Mucosa of gallbladder (tissue), 1 donor: ENCODE measurements around the gene ANKIB1. TPM values are rescaled to one million over a fixed set of nuclear protein-coding genes. Genes with fewer than 3 reads are reported as not detected.

Source experiments
- DNase-seq: peaks from one replicate; pipeline ENCODE4 v3.0.0-alpha.2; 2020; ENCODE audit warnings: low spot score
- total RNA-seq: library from RNA; stranded (reverse); gene quantifications from one replicate; pipeline ENCODE4 v1.2.1, GENCODE V29; 2021
- donor health status: DM: no; HTN: no; CAD: no.

The ANKIB1 gene
- total RNA-seq, 1 donor from 2014 or later, result 55.9 TPM

GRCh38 chr7:92447345-92448204, 201.8 kb downstream of the ANKIB1 start, which contains the start of gene GATAD1:
TSS of gene GATAD1 (plus strand) at chr7:92447482. CDS start at chr7:92447730, 248 bp downstream.
- peak; percentile 93 for DNase-seq

- peak; percentile 56 for DNase-seq
Measured at GRCh38 chr7:92448205-92448747, 202.5 kb downstream of the ANKIB1 start.

Other genes with a start within 250 kb of the ANKIB1 start
- 284 TPM for gene CYP51A1, start 111.5 kb upstream of the ANKIB1 start, total RNA-seq
- gene LRRD1, start 66.8 kb upstream of the ANKIB1 start, total RNA-seq, result not detected
- gene KRIT1, start 60 bp upstream of the ANKIB1 start, total RNA-seq, result 52.3 TPM
- gene GATAD1, start 201.5 kb downstream of the ANKIB1 start, total RNA-seq, result 36.5 TPM
- gene ERVW-1, start 232.0 kb downstream of the ANKIB1 start, total RNA-seq, result not detected